Measurements from ENCODE around the gene FRMD8. TPM values are rescaled to one million over a fixed set of nuclear protein-coding genes. Genes with fewer than 3 reads are reported as not detected.

The FRMD8 gene
- total and polyA plus RNA-seq, 2 of the 4 experiments (the other 2 are of a cell fraction), result 11.3 to 19.8 TPM

DNA sequence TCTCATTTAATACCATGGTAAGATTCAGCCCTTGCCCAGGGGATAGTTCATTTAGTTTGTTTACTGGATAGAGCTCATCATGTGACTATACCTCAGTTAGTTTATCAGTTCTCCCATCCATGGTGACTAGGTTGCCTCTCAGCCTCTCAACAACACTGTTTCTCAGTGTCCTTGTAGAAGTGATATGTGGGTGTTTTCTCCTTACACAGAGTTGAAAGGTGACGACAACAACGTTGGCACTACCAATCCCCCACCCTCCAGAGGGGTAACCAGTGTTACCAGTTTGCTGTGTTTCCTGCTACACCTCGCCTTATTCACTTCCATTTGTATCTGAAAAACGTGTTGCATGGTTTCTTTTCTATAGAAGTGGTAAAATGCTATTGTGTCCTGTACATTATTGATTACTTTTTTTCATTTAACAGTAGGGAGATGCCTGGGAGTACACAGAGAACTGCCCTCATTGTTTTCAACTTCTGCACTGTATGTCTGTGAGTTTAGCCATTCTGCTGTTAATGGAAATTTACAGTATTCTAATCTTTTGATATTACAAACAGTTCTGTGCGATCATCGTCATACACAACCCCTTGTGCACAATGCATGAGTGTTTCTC lies 47.7 kb downstream of the FRMD8 start:
- H3K9ac ChIP-seq (ENCODE audit: low read depth, low read length), result peak overlapping the region; percentile 67
- CTCF ChIA-PET, result no interaction called here
- no CpG with 5 or more reads among the region's 6 CpGs for whole genome bisulfite sequencing, 2 experiments (ENCODE audit: extremely low coverage in 2 of 2, insufficient read length in 1 of 2)
- TF ChIP-seq, protein P1, sequence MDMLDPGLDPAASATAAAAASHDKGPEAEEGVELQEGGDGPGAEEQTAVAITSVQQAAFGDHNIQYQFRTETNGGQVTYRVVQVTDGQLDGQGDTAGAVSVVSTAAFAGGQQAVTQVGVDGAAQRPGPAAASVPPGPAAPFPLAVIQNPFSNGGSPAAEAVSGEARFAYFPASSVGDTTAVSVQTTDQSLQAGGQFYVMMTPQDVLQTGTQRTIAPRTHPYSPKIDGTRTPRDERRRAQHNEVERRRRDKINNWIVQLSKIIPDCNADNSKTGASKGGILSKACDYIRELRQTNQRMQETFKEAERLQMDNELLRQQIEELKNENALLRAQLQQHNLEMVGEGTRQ (IDR thresholded peaks at IDR 0.05; ENCODE audit: low read depth, low read length), result no peak; the same call in 1 of the 2 replicates
- TF ChIP-seq, protein P2, sequence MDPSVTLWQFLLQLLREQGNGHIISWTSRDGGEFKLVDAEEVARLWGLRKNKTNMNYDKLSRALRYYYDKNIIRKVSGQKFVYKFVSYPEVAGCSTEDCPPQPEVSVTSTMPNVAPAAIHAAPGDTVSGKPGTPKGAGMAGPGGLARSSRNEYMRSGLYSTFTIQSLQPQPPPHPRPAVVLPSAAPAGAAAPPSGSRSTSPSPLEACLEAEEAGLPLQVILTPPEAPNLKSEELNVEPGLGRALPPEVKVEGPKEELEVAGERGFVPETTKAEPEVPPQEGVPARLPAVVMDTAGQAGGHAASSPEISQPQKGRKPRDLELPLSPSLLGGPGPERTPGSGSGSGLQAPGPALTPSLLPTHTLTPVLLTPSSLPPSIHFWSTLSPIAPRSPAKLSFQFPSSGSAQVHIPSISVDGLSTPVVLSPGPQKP (IDR thresholded peaks at IDR 0.05; ENCODE audit: borderline replicate concordance, low read depth, low read length), result no peak
- TF ChIP-seq CEBPB (IDR thresholded peaks at IDR 0.05; ENCODE audit: low read depth, low read length) (no peak), SMC3 (IDR thresholded peaks at IDR 0.05; ENCODE audit: low read depth, low read length) (no peak), RAD21 (IDR thresholded peaks at IDR 0.05; ENCODE audit: low read length) (no peak), MXI1 (IDR thresholded peaks at IDR 0.05; ENCODE audit: borderline replicate concordance, low read depth, low read length) (no peak), POLR2A (IDR thresholded peaks at IDR 0.05; ENCODE audit: low read depth, low read length) (peak; percentile 87; the same call in 1 of the 2 replicates), MAZ (IDR thresholded peaks at IDR 0.05; ENCODE audit: borderline replicate concordance, low read depth, low read length) (no peak), RFX5 (IDR thresholded peaks at IDR 0.05; ENCODE audit: low read depth, low read length) (no peak)
- no peak overlapping the region for H3K18ac ChIP-seq (ENCODE audit: low read depth, low read length)
- peak; percentile 34 for DNase-seq
- no peak for ATAC-seq (ENCODE audit: low read depth)
- no peak overlapping the region for H2AK5ac ChIP-seq (ENCODE audit: low read depth, low read length)
- H3K36me3 ChIP-seq (ENCODE audit: control insufficient read depth, insufficient read depth, low read length), result peaks cover 45% of the 10 kb centered on the region
- H3K14ac ChIP-seq (replicated peaks; ENCODE audit: low read depth, low read length), result no peak overlapping the region
- peak overlapping the region; percentile 2 for H2BK5ac ChIP-seq (ENCODE audit: low read depth, low read length, poor library complexity, severe bottlenecking)
- peaks cover 96% of the 10 kb centered on the region for H4K20me1 ChIP-seq (ENCODE audit: insufficient read depth, low read length)
- POLR2A ChIA-PET (ENCODE audit: unreplicated experiment), result interaction anchor here (0.6 to 1.0 kb wide), 2 partner anchors 13 to 74 kb away, joined by 3 to 4 read pairs; no protein-coding TSS in a partner anchor
- no peaks in the 10 kb centered on the region for H3K9me3 ChIP-seq (ENCODE audit: control insufficient read depth, insufficient read depth, low read length)
- H2BK120ac ChIP-seq (ENCODE audit: low read depth, low read length), result no peak overlapping the region
- peaks cover 2% of the 10 kb centered on the region; the same call in 1 of the 2 replicates for H3K4me1 ChIP-seq (ENCODE audit: control insufficient read depth, insufficient read depth, low read length)
- no peaks in the 10 kb centered on the region for H3K27me3 ChIP-seq (ENCODE audit: control insufficient read depth, insufficient read depth, low read length)
- intact Hi-C loops (cut with micrococcal nuclease), result loop anchor here (5.0 kb wide), 1 partner anchor 78 kb away; no protein-coding TSS in a partner anchor
- H4K5ac ChIP-seq (ENCODE audit: low read depth, low read length), result no peak overlapping the region
- H2AFZ ChIP-seq (replicated peaks; ENCODE audit: low read length, poor library complexity), result no peak overlapping the region
- H3K79me1 ChIP-seq (ENCODE audit: low read depth in 1 of 2, low read length in 2 of 2), result peaks cover 8 to 49% of the 10 kb centered on the region in 2 experiments; a peak in 3 of 4 replicates
- H3K23ac ChIP-seq (ENCODE audit: low read depth, low read length), result no peak overlapping the region
- no peak overlapping the region for H4K91ac ChIP-seq (ENCODE audit: insufficient read depth, low read depth, low read length)
- no peak overlapping the region for H2BK20ac ChIP-seq (ENCODE audit: low read depth, low read length)
- dilution Hi-C loops (cut with HindIII; ENCODE audit: low sequenced_read_pairs, unreplicated experiment), result no loop called here
- in situ Hi-C loops (cut with MboI; ENCODE audit: low sequenced_read_pairs), result no loop called here
- peak overlapping the region; percentile 2; the same call in 1 of the 2 replicates for H3K4me3 ChIP-seq (ENCODE audit: insufficient read depth, low read depth, low read length)
- BruUV-seq (replicated peaks), result no TSS peak
- peak overlapping the region; percentile 52 for H3K4me2 ChIP-seq (ENCODE audit: low read depth, low read length)
- no peak overlapping the region for H3K4ac ChIP-seq (ENCODE audit: low read depth, low read length)
- H3K56ac ChIP-seq (ENCODE audit: extremely low read depth, insufficient read depth, low read length), result no peak overlapping the region
- H3K9me1 ChIP-seq (ENCODE audit: insufficient read depth, low read length), result no peaks in the 10 kb centered on the region; the same call in 1 of the 2 replicates
- H4K8ac ChIP-seq (ENCODE audit: low read depth in 2 of 2, low read length in 2 of 2), result no peak overlapping the region
- H2BK15ac ChIP-seq (ENCODE audit: low read depth, low read length), result no peak overlapping the region
- H3K27ac ChIP-seq (ENCODE audit: insufficient read depth, low read length), result no peak overlapping the region
- H2AK9ac ChIP-seq (replicated peaks; ENCODE audit: low read depth, low read length, poor library complexity), result no peak overlapping the region

All from IMR-90 (cell line).